ENCODE data around the gene EIF5AL1. TPM values are rescaled to one million over a fixed set of nuclear protein-coding genes. Genes with fewer than 3 reads are reported as not detected.

Gene EIF5AL1
- total and polyA plus RNA-seq, 12 donors = 0.07 to 1.2 (median 0.42) TPM; not detected in 3

GRCh38 chr10:79494871-79495705, 17.2 kb upstream of the EIF5AL1 start:
- WGBS, 2 donors = 77 to 83% methylated on average over 17 of the region's 17 CpGs
- no peak overlapping the region for H3K27ac ChIP-seq
- no peaks in the 10 kb centered on the region for H3K9me3 ChIP-seq
- H3K4me1 ChIP-seq = peaks cover 0 to 17% (median 5%) of the 10 kb centered on the region in 9 donors
- H3K36me3 ChIP-seq = no peaks in the 10 kb centered on the region
- ATAC-seq (no peak), DNase-seq (no peak)
- no peak for TF ChIP-seq CTCF (IDR thresholded peaks at IDR 0.05)
- H3K4me3 ChIP-seq = no peak overlapping the region
- intact Hi-C loops (cut with DNase I) = no loop called here
- H3K27me3 ChIP-seq = peaks cover 0 to 25% (median 5%) of the 10 kb centered on the region in 7 donors

DNA sequence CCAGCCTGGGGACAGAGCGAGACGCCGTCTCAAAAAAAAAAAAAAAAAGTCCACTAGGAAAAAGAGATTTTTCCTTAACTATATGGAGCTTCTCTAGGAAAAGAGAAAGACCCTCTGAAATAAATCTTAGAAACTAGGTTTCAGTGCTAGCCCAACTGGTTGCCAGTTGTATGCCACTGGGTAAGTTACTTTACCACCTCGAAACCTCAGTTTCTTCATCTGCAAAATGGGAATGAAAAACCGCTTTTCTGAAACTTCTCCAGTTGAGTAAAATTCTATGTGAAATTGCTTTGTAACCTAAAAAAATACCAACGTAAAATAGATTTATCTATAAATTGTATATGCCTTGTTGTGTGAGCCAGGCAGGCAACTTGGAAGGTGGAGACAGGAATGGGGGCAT, 16.5 kb upstream of the EIF5AL1 start:
- TF ChIP-seq CTCF (IDR thresholded peaks at IDR 0.05) = no peak
- intact Hi-C loops (cut with DNase I) = no loop called here

DNA sequence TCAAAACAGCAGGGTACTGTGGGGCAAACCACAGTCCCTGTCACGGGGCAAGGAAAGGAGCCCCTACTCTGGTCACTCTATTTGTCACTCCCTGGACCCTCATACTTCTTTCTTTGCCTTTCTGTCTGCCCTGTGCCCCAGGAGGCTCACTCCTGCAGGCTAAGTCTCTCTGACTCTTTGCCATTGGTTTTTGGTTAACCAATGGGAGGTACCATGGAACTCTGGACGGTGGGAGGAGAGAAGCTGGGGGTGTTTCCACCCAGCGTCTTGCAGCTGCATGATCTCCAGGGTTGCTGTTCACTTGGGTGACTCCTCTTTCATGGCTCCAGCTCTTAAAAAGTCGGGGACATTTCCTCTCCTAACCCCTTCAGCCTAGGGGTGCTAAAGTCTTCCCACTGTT, 15.4 kb upstream of the EIF5AL1 start:
- peaks cover 0 to 32% (median 9%) of the 10 kb centered on the region in 7 donors for H3K27me3 ChIP-seq
- no peak for DNase-seq
- no peak overlapping the region for H3K27ac ChIP-seq
- H3K36me3 ChIP-seq = no peaks in the 10 kb centered on the region
- no peaks in the 10 kb centered on the region for H3K4me1 ChIP-seq
- WGBS, 2 donors = 53 to 68% methylated on average over 4 of the region's 4 CpGs
- no peak for ATAC-seq
- H3K9me3 ChIP-seq = no peaks in the 10 kb centered on the region
- intact Hi-C loops (cut with DNase I) = no loop called here
- TF ChIP-seq CTCF (IDR thresholded peaks at IDR 0.05) = no peak
- no peak overlapping the region for H3K4me3 ChIP-seq

More for the DNA sequence above, 16.5 kb upstream of the EIF5AL1 start:
- WGBS, 2 donors = 87 to 94% methylated on average over 6 of the region's 6 CpGs
- H3K27me3 ChIP-seq = peaks cover 0 to 29% (median 7%) of the 10 kb centered on the region in 7 donors
- ATAC-seq = no peak
- DNase-seq = no peak
- no peaks in the 10 kb centered on the region for H3K36me3 ChIP-seq
- no peak overlapping the region for H3K27ac ChIP-seq
- H3K4me3 ChIP-seq = no peak overlapping the region
- H3K9me3 ChIP-seq = no peaks in the 10 kb centered on the region
- H3K4me1 ChIP-seq = peaks cover 0 to 10% (median 4%) of the 10 kb centered on the region in 9 donors

DNA sequence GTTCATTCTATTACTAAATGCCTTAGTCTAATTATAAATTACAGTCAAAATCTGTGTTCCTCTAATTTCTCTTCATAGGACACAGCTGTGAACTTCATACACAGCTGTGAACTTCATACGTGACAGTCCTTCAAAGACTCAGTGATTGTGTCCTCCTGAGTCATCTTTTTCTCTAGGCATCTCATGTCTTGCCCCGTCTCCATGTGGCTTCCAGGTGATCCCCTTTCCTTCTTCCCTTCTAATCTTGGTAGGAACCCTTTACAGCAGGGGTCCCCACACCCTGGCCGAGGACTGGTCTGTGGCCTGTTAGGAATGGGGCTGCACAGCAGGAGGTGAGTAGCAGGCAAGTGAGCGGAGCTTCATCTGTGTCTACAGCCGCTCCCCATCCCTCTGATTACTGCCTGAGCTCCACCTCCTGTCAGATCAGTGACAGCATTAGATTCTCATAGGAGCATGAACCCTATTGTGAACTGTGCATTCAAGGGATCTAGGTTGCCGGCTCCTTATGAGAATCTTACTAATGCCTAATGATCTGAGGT, 14.0 kb upstream of the EIF5AL1 start:
- no peaks in the 10 kb centered on the region for H3K9me3 ChIP-seq
- H3K4me1 ChIP-seq = peaks cover 0 to 3% (median 0%) of the 10 kb centered on the region in 9 donors
- H3K36me3 ChIP-seq = no peaks in the 10 kb centered on the region
- 85 to 90% methylated on average over 6 of the region's 6 CpGs for WGBS, 2 donors
- DNase-seq (no peak), ATAC-seq (no peak)
- no peak overlapping the region for H3K4me3 ChIP-seq
- intact Hi-C loops (cut with DNase I) = no loop called here
- no peak overlapping the region for H3K27ac ChIP-seq
- TF ChIP-seq CTCF (IDR thresholded peaks at IDR 0.05) = no peak
- H3K27me3 ChIP-seq = peaks cover 0 to 32% (median 13%) of the 10 kb centered on the region in 7 donors

Data from heart right ventricle (tissue), 16 donors.